K562 (cell line): ENCODE data around the gene CALU. TPM values are rescaled to one million over a fixed set of nuclear protein-coding genes. Genes with fewer than 3 reads are reported as not detected.

Experiments
- BRCA1 ChIP-seq, 2 experiments: fragments of 450-650 bp in 1 of 2; sonication (generic) in 1 of 2; formaldehyde crosslinking in 1 of 2; IDR thresholded peaks; 2 replicates each; pipeline versions ENCODE4 v1.5.0 to v1.6.1; 2017 to 2020; ENCODE audit warnings: mild to moderate bottlenecking in 1 of 2, missing genetic modification reagents in 1 of 2
- BRD4 ChIP-seq: fragments of 200-600 bp; sonication (generic); IDR thresholded peaks from 2 replicates; pipeline ENCODE4 v1.6.1; 2017; ENCODE audit warnings: inconsistent platforms
- BRD9 ChIP-seq: fragments of 450-650 bp; IDR thresholded peaks from 2 replicates; pipeline ENCODE4 v1.6.1; 2018; ENCODE audit warnings: low read depth; ENCODE audit not compliant: partially characterized antibody
- CCAR2 ChIP-seq: fragments of 200-400 bp; formaldehyde crosslinking; IDR thresholded peaks from 2 replicates; pipeline ENCODE4 v1.6.1; 2017; ENCODE audit warnings: mild to moderate bottlenecking, low read depth, low read length
- CEBPG ChIP-seq, 3 experiments: fragments of 200-800 bp in 1 of 3; sonication (Bioruptor generic) in 1 of 3; sonication (generic) in 1 of 3; formaldehyde crosslinking in 1 of 3; IDR thresholded peaks in 2 of 3; conservative IDR thresholded peaks in 1 of 3; 2 replicates each; pipeline versions ENCODE4 v1.6.1 to v1.8.0; 2016 to 2022; ENCODE audit warnings: missing compliant biosample characterization in 2 of 3, missing genetic modification characterization in 2 of 3, mild to moderate bottlenecking in 1 of 3, missing genetic modification reagents in 1 of 3
- ETS2 ChIP-seq: IDR thresholded peaks from 2 replicates; pipeline ENCODE4 v1.6.1; 2016; ENCODE audit warnings: borderline replicate concordance, missing genetic modification characterization, mild to moderate bottlenecking, moderate library complexity, missing compliant biosample characterization; ENCODE audit not compliant: poor library complexity, severe bottlenecking
- HMG20B ChIP-seq: fragments of 250-450 bp; sonication (Bioruptor Pico); IDR thresholded peaks from 2 replicates; pipeline ENCODE4 v1.5.0; 2021; ENCODE audit warnings: mild to moderate bottlenecking
- MAFK ChIP-seq: IDR thresholded peaks from 2 replicates; pipeline ENCODE4 v1.6.1; 2011; ENCODE audit warnings: low read length, improper control_type of control experiment
- MAZ ChIP-seq, 2 experiments: fragments of 450-650 bp in 1 of 2; sonication (generic) in 1 of 2; formaldehyde crosslinking; IDR thresholded peaks in 1 of 2; conservative IDR thresholded peaks in 1 of 2; 2 replicates each; pipeline versions ENCODE4 v1.4.0 to v1.5.0; 2020; ENCODE audit warnings: mild to moderate bottlenecking in 1 of 2, missing genetic modification reagents in 1 of 2
- MEF2A ChIP-seq: IDR thresholded peaks from 2 replicates; pipeline ENCODE4 v1.6.1; 2011; ENCODE audit warnings: low read depth, mild to moderate bottlenecking, low read length, moderate library complexity; ENCODE audit not compliant: control insufficient read depth
- NCOA2 ChIP-seq, 2 experiments: fragments of 450-650 bp; IDR thresholded peaks; 2 replicates each; pipeline ENCODE4 v1.6.1; 2018; ENCODE audit warnings: mild to moderate bottlenecking in 2 of 2, moderate library complexity in 1 of 2; ENCODE audit not compliant: partially characterized antibody in 2 of 2
- NEUROD1 ChIP-seq: fragments of 150-350 bp; IDR thresholded peaks from 2 replicates; pipeline ENCODE4 v1.6.1; 2014; ENCODE audit warnings: borderline replicate concordance, low read length, low read depth; ENCODE audit not compliant: partially characterized antibody
- OTX1 ChIP-seq: fragments of 450-650 bp; formaldehyde crosslinking; IDR thresholded peaks from 2 replicates; pipeline ENCODE4 v1.4.0; 2022; ENCODE audit warnings: mild to moderate bottlenecking
- PML ChIP-seq: IDR thresholded peaks from 2 replicates; pipeline ENCODE4 v1.6.1; 2012; ENCODE audit warnings: low read length, inconsistent platforms
- RBM14 ChIP-seq: fragments of 200-400 bp; formaldehyde crosslinking; IDR thresholded peaks from 2 replicates; pipeline ENCODE4 v1.6.1; 2018; ENCODE audit warnings: low read depth, mild to moderate bottlenecking, low read length, moderate library complexity, borderline replicate concordance; ENCODE audit not compliant: insufficient read depth
- SMARCC2 ChIP-seq: fragments of 450-650 bp; IDR thresholded peaks from 2 replicates; pipeline ENCODE4 v1.6.1; 2017; ENCODE audit warnings: antibody characterized with exemption, moderate library complexity, mild to moderate bottlenecking, low read depth
- SP1 ChIP-seq: sonication (generic); formaldehyde crosslinking; IDR thresholded peaks from 2 replicates; pipeline ENCODE4 v1.8.1; 2022; ENCODE audit warnings: mild to moderate bottlenecking, missing genetic modification reagents
- SRSF3 ChIP-seq: fragments of 200-400 bp; formaldehyde crosslinking; IDR thresholded peaks from 2 replicates; pipeline ENCODE4 v1.6.1; 2016; ENCODE audit warnings: mild to moderate bottlenecking, low read length, moderate library complexity; ENCODE audit not compliant: insufficient read depth
- TCFL5 ChIP-seq: fragments of 250-450 bp; sonication (Bioruptor Pico); conservative IDR thresholded peaks from 2 replicates; pipeline ENCODE4 v1.6.1; 2021; ENCODE audit warnings: mild to moderate bottlenecking, moderate library complexity, matching md5 sums
- TFAM ChIP-seq: fragments of 250-450 bp; sonication (Bioruptor Pico); conservative IDR thresholded peaks from 2 replicates; pipeline ENCODE4 v1.5.0; 2021; ENCODE audit warnings: mild to moderate bottlenecking, moderate library complexity
- XRCC4 ChIP-seq: IDR thresholded peaks from one replicate; pipeline ENCODE4 v1.6.1; 2011; ENCODE audit not compliant: insufficient read depth, insufficient read length; ENCODE audit errors: extremely low read depth
- ZBTB17 ChIP-seq: fragments of 450-650 bp; formaldehyde crosslinking; IDR thresholded peaks from 2 replicates; pipeline ENCODE4 v1.4.0; 2020; ENCODE audit warnings: mild to moderate bottlenecking
- ZKSCAN1 ChIP-seq: fragments of 150-350 bp; IDR thresholded peaks from 2 replicates; pipeline ENCODE4 v1.6.1; 2016; ENCODE audit warnings: low read depth, low read length
- ZNF143 ChIP-seq: sonication (generic); formaldehyde crosslinking; IDR thresholded peaks from 2 replicates; pipeline ENCODE4 v1.9.0; 2022; ENCODE audit warnings: mild to moderate bottlenecking, missing genetic modification reagents
- ZNF707 ChIP-seq: fragments of 250-450 bp; sonication (Bioruptor Pico); conservative IDR thresholded peaks from 2 replicates; pipeline ENCODE4 v1.8.0; 2022; ENCODE audit warnings: inconsistent platforms, mild to moderate bottlenecking, moderate library complexity
- ZNF75A ChIP-seq: fragments of 450-650 bp; formaldehyde crosslinking; IDR thresholded peaks from 2 replicates; pipeline ENCODE4 v1.4.0; 2020; ENCODE audit warnings: mild to moderate bottlenecking
- ZNF830 ChIP-seq: fragments of 250-450 bp; sonication (Bioruptor Pico); IDR thresholded peaks from 2 replicates; pipeline ENCODE4 v1.5.0; 2021; ENCODE audit warnings: mild to moderate bottlenecking
- polyA plus RNA-seq, 8 experiments: library from polyadenylated mRNA; depleted of rRNA in 4 of 8; stranded (reverse) in 5 of 8; unstranded in 3 of 8; fragments of >200 nt; fragmentation: Nextera tagmentation in 2 of 8; fragmentation: Illumina TruSeq in 1 of 8; extraction: Ambion mirVana in 2 of 8; extraction: Trizol in 1 of 8; gene quantifications; 2 replicates each; pipeline versions ENCODE4 v1.2.1 to v1.2.3, GENCODE V29; 2011 to 2014; ENCODE audit warnings: inconsistent platforms in 1 of 8, missing spikeins in 1 of 8
- total RNA-seq, 7 experiments: library from RNA; depleted of rRNA in 6 of 7; stranded (reverse); fragments of >200 nt in 6 of 7; fragmentation: Illumina TruSeq in 2 of 7; extraction: Trizol in 2 of 7; gene quantifications; 2 replicates each; pipeline versions ENCODE4 v1.2.1 to v1.2.3, GENCODE V29; 2011 to 2021; ENCODE audit warnings: low replicate concordance in 1 of 7
- TF ChIP-seq, protein P1 (sequence below): fragments of 450-650 bp; formaldehyde crosslinking; IDR thresholded peaks from 2 replicates; pipeline ENCODE4 v1.4.0; 2022; ENCODE audit warnings: missing genetic modification characterization

CALU gene
- total and polyA plus RNA-seq, 9 of the 15 experiments (the other 6 are each of a cell fraction or from before 2014, with no cell fraction given): 166 to 286 (median 215) TPM

DNA sequence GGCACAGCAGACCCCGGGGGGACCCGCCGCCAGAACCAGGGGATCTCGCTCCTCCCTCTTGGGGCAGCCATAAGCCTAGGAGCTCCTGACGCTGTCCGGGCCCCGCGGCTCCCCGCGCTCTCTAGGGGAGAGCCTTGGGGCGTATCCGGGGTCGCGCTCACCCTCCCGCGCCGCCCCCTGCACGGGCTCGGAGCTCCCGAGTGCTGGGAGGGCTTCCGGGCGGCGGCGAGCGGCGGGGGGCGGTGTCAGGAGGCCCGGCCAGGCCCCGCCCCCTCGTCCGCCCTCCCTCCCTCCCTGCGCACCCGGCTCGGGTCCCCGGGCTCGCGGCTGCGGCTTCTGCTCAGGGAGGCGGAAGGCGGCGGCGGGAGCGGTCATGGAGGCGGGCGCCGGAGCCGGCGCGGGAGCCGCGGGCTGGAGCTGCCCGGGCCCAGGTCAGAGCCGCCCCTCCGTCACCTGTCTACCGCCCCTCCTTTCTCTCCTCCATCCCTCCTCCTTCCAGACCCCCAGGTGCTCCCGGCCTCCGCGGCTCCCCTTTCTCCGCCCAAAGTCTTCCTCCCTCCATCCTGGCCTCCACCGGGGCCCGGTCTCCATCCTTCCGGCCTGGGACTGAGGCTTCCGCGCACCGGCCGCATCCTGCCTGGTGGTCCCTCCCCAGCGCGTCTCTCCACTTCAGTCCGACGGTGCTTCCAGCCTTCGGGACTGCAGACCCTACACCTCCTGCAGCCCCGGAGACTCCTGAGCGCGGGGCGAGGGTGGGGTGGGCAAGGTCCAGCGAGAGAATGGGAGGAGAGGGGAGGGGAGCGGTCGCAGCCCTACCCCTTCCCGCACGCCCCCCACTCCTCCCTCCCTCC, 52.2 kb downstream of the CALU start, which contains the start of gene CCDC136 (continued):
- TF ChIP-seq CEBPG (CRISPR knock-in tag; IDR thresholded peaks at IDR 0.05) (no peak), CEBPG (tag; conservative IDR thresholded peaks at IDR 0.05 in 1 of 2, IDR thresholded peaks at IDR 0.05 in 1 of 2) (no peak), SRSF3 (no peak), RBM14 (no peak), ZBTB17 (CRISPR knock-in tag) (0 out of 2 replicates have a peak, but pooled peaks have one; percentile 17), NCOA2 (IDR thresholded peaks at IDR 0.05; ENCODE audit: partially characterized antibody in 2 of 2) (no peak), BRD4 (0 out of 2 replicates have a peak, but pooled peaks have one; percentile 56), TCFL5 (CRISPR knock-in tag) (no peak), ZNF830 (0 out of 2 replicates have a peak, but pooled peaks have one; percentile 18), BRCA1 (IDR thresholded peaks at IDR 0.05) (no peak), BRCA1 (CRISPR knock-in tag; IDR thresholded peaks at IDR 0.05) (no peak), TFAM (no peak), ZNF75A (0 out of 2 replicates have a peak, but pooled peaks have one; percentile 7), ETS2 (no peak), MEF2A (no peak), OTX1 (CRISPR knock-in tag) (peak; percentile 85), CCAR2 (no peak), MAZ (CRISPR knock-in tag; conservative IDR thresholded peaks at IDR 0.05 in 1 of 2, IDR thresholded peaks at IDR 0.05 in 1 of 2) (peak; percentile 70 to 87), NEUROD1 (no peak), MAFK (no peak), SMARCC2 (no peak), XRCC4 (no peak), ZKSCAN1 (0 out of 2 replicates have a peak, but pooled peaks have one; percentile 12), SP1 (CRISPR knock-in tag) (peak; percentile 67; the same call in 1 of the 2 replicates), ZNF143 (CRISPR knock-in tag) (no peak), ZNF707 (no peak), BRD9 (no peak), HMG20B (CRISPR knock-in tag) (no peak), PML (peak; percentile 33; the same call in 1 of the 2 replicates)
- TF ChIP-seq, protein P1, sequence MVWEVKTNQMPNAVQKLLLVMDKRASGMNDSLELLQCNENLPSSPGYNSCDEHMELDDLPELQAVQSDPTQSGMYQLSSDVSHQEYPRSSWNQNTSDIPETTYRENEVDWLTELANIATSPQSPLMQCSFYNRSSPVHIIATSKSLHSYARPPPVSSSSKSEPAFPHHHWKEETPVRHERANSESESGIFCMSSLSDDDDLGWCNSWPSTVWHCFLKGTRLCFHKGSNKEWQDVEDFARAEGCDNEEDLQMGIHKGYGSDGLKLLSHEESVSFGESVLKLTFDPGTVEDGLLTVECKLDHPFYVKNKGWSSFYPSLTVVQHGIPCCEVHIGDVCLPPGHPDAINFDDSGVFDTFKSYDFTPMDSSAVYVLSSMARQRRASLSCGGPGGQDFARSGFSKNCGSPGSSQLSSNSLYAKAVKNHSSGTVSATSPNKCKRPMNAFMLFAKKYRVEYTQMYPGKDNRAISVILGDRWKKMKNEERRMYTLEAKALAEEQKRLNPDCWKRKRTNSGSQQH (CRISPR knock-in tag): peak; percentile 61; the same call in 1 of the 2 replicates
